A673 (cell line): ENCODE results near the gene POLR3C. TPM values are rescaled to one million over a fixed set of nuclear protein-coding genes. Genes with fewer than 3 reads are reported as not detected.

Experiments
- BruUV-seq: library from RNA; stranded (reverse); fragments of 400-500 nt; replicated peaks from 2 replicates; lab custom pipeline; 2021; lab: Mats Ljungman, UMichigan
- CTCF ChIA-PET: fragments of 300-600 bp; sonication (Branson Sonifier 250); formaldehyde crosslinking; loops from one replicate; lab custom pipeline; 2022; ENCODE audit warnings: antibody characterized with exemption; lab: Charles Lee
- POLR2A ChIA-PET: fragments of 300-600 bp; sonication (Branson Sonifier 250); formaldehyde crosslinking; loops from one replicate; lab custom pipeline; 2022; ENCODE audit warnings: antibody characterized with exemption; ENCODE audit not compliant: low non-redundant PET; lab: Charles Lee
- DNase-seq: peaks from one replicate; pipeline ENCODE4 v3.0.0-alpha.2; 2015; ENCODE audit warnings: low spot score
- H3K27ac ChIP-seq: fragments of 200-600 bp; sonication (generic); 2 replicates; pipeline ENCODE4 v1.5.1; 2016; ENCODE audit warnings: mixed run types, low read depth, mild to moderate bottlenecking, mixed read lengths, antibody characterized with exemption, low read length; ENCODE audit not compliant: poor library complexity, severe bottlenecking
- H3K27me3 ChIP-seq: fragments of 200-600 bp; sonication (generic); replicated peaks from 2 replicates; pipeline ENCODE4 v1.6.1; 2017; ENCODE audit warnings: mixed run types, low read depth, mild to moderate bottlenecking, mixed read lengths, antibody characterized with exemption, low read length; ENCODE audit not compliant: insufficient read depth, poor library complexity
- H3K36me3 ChIP-seq: fragments of 200-600 bp; sonication (generic); 2 replicates; pipeline ENCODE4 v1.6.1; 2016; ENCODE audit warnings: mixed run types, mild to moderate bottlenecking, mixed read lengths, antibody characterized with exemption, low read length; ENCODE audit not compliant: insufficient read depth, poor library complexity, severe bottlenecking
- H3K4me1 ChIP-seq: fragments of 200-600 bp; sonication (generic); 2 replicates; pipeline ENCODE4 v1.6.1; 2017; ENCODE audit warnings: mixed run types, mild to moderate bottlenecking, mixed read lengths, antibody characterized with exemption, low read length; ENCODE audit not compliant: insufficient read depth, poor library complexity, severe bottlenecking
- H3K4me3 ChIP-seq: fragments of 200-600 bp; sonication (generic); 2 replicates; pipeline ENCODE4 v1.5.1; 2016; ENCODE audit warnings: low read depth, mixed run types, mild to moderate bottlenecking, mixed read lengths, low read length; ENCODE audit not compliant: poor library complexity, severe bottlenecking
- H3K9me3 ChIP-seq: fragments of 200-600 bp; sonication (generic); 2 replicates; pipeline ENCODE4 v1.6.1; 2016; ENCODE audit warnings: mixed run types, low read depth, mild to moderate bottlenecking, mixed read lengths, antibody characterized with exemption, low read length; ENCODE audit not compliant: poor library complexity, severe bottlenecking
- CTCF ChIP-seq: fragments of 300-800, 200-600 bp; sonication (generic); conservative IDR thresholded peaks from 2 replicates; pipeline ENCODE4 v1.5.1; 2017; ENCODE audit warnings: low read depth, mild to moderate bottlenecking, antibody characterized with exemption, low read length, moderate library complexity, mixed read lengths
- EZH2 ChIP-seq: fragments of 200-600 bp; sonication (generic); IDR thresholded peaks from 2 replicates; pipeline ENCODE4 v1.6.1; 2017; ENCODE audit warnings: borderline replicate concordance, low read depth, mild to moderate bottlenecking, mixed read lengths, antibody characterized with exemption, low read length; ENCODE audit not compliant: poor library complexity, severe bottlenecking
- intact Hi-C: fragments of 100-400 bp; cut with micrococcal nuclease; formaldehyde crosslinking; loops from one replicate; pipeline ENCODE4 v1.10.0; 2022; ENCODE audit not compliant: unreplicated experiment
- total RNA-seq: library from RNA; stranded (reverse); gene quantifications from 2 replicates; pipeline ENCODE4 v1.2.3, GENCODE V29; 2021

POLR3C gene
- total RNA-seq, 1 experiment from 2014 or later: 50.3 TPM

GRCh38 chr1:145845144-145845513, 21.1 kb downstream of the POLR3C start:
- no peak for DNase-seq
- H3K27ac ChIP-seq: peak overlapping the region; percentile 85
- no TSS peak for BruUV-seq
- H3K4me1 ChIP-seq: peaks cover 12% of the 10 kb centered on the region
- H3K36me3 ChIP-seq: peaks cover 46% of the 10 kb centered on the region
- POLR2A ChIA-PET: interaction anchor here (0.5 to 1.0 kb wide), 4 partner anchors 18 to 41 kb away, joined by 3 to 7 read pairs (median 4); partner anchors contain the start of genes POLR3C and RNF115
- H3K27me3 ChIP-seq: no peaks in the 10 kb centered on the region
- CTCF ChIA-PET: interaction anchor here (0.6 to 2.9 kb wide), 8 partner anchors 12 to 167 kb away, joined by 3 to 25 read pairs (median 4); partner anchors contain the start of genes ANKRD34A, PIAS3 and POLR3GL
- H3K9me3 ChIP-seq: no peaks in the 10 kb centered on the region
- intact Hi-C loops: loop anchor here (2.0 to 5.0 kb wide), 2 partner anchors 132 to 172 kb away; no protein-coding TSS in a partner anchor
- TF ChIP-seq CTCF (no peak), EZH2 (no peak)
- peak overlapping the region; percentile 74 for H3K4me3 ChIP-seq

DNA sequence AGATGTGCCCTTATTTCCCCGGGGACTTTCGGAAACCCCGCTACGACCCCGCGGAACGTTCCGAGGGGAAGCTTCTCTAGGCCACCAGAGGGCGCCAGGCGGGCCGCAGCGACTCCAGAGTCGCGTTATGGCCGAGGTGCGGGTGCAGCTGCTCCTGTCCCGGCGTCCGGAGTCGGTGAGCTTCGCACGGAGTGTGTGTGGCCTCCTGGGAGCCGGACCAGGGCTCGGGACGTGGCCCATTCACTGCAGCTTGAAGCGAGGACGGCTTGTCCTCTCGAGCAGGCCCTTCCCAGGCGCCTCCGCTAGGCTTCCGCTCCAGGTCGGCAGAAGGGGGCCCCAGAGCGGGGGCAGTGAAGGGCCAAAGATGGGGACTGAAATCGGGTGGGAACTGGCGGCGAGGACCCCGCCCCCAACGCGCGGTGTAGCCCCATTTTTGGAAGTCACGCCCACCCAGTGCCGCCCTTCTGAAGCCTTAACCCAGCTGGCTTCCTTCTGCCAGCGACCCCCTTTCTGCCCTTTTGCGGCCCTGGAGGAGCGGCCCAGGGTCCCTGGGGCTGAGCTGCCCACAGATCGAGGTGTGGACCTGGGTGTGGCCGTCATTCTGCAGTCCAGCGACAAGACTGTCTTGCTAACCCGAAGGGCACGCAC, 21.6 kb downstream of the POLR3C start, which contains the start of gene NUDT17:
TSS of gene NUDT17 (plus strand) at position 117 of the 648 bp plus-strand sequence. CDS start at position 128, 11 bp downstream.
- Histone ChIP-seq H3K4me1 (peaks cover 12% of the 10 kb centered on the region), H3K9me3 (no peaks in the 10 kb centered on the region), H3K27me3 (no peaks in the 10 kb centered on the region), H3K36me3 (peaks cover 48% of the 10 kb centered on the region), H3K27ac (peak within 1 kb of the TSS; percentile 85), H3K4me3 (peak within 1 kb of the TSS; percentile 74)
- DNase-seq: peak; percentile 88
- ChIA-PET POLR2A (interaction anchor here (0.5 to 1.0 kb wide), 4 partner anchors 18 to 41 kb away, joined by 3 to 7 read pairs (median 4); partner anchors contain the start of genes POLR3C and RNF115), CTCF (interaction anchor here (0.6 to 2.9 kb wide), 9 partner anchors 11 to 171 kb away, joined by 3 to 25 read pairs (median 3); partner anchors contain the start of genes ANKRD34A, PIAS3 and POLR3GL)
- TF ChIP-seq CTCF: peak; percentile 98
- TF ChIP-seq EZH2: no peak
- intact Hi-C loops: loop anchor here (2.0 to 5.0 kb wide), 2 partner anchors 132 to 171 kb away; no protein-coding TSS in a partner anchor
- BruUV-seq: no TSS peak

DNA sequence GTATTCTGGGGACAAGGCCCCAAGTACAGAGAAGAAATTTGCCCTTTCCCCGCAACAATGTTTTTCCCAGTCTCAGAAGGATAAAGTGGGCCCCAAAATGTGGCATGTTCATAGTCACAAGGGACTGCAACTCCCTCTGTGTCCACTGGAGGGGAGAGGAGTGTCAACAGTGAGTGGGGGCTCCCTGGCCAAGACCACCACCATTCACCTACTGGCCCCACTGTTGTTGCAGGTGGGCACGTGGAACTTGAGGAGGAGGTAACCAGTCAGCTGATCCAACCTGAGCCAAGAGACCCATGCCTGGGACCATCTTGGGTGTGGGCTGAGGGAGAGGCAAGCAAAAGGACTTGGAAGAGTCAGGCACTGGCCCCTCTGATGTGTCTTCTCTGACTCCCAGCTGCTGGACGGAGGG, 22.2 kb downstream of the POLR3C start:
- no TSS peak for BruUV-seq
- peaks cover 12% of the 10 kb centered on the region for H3K4me1 ChIP-seq
- peaks cover 49% of the 10 kb centered on the region for H3K36me3 ChIP-seq
- no peak for TF ChIP-seq EZH2
- TF ChIP-seq CTCF: peak; percentile 71
- H3K4me3 ChIP-seq: peak overlapping the region; percentile 74
- ChIA-PET POLR2A (interaction anchor here (0.9 kb wide), 1 partner anchor 19 kb away, joined by 5 read pairs; no protein-coding TSS in a partner anchor), CTCF (interaction anchor here (2.9 kb wide), 1 partner anchor 13 kb away, joined by 25 read pairs; the partner anchor contains the start of gene PIAS3)
- H3K9me3 ChIP-seq: no peaks in the 10 kb centered on the region
- peak; percentile 67 for DNase-seq
- intact Hi-C loops: loop anchor here (5.0 kb wide), 1 partner anchor 131 kb away; no protein-coding TSS in a partner anchor
- no peaks in the 10 kb centered on the region for H3K27me3 ChIP-seq
- peak overlapping the region; percentile 85 for H3K27ac ChIP-seq
